GM15510 (cell line): Measurements from ENCODE around the gene DNAAF1.

Source experiments
- POLR2A ChIP-seq: IDR thresholded peaks from 3 replicates; pipeline ENCODE4 v1.6.1; 2011; ENCODE audit warnings: borderline replicate concordance; ENCODE audit not compliant: insufficient read length; ENCODE audit errors: extremely low read depth

The DNAAF1 gene

DNA sequence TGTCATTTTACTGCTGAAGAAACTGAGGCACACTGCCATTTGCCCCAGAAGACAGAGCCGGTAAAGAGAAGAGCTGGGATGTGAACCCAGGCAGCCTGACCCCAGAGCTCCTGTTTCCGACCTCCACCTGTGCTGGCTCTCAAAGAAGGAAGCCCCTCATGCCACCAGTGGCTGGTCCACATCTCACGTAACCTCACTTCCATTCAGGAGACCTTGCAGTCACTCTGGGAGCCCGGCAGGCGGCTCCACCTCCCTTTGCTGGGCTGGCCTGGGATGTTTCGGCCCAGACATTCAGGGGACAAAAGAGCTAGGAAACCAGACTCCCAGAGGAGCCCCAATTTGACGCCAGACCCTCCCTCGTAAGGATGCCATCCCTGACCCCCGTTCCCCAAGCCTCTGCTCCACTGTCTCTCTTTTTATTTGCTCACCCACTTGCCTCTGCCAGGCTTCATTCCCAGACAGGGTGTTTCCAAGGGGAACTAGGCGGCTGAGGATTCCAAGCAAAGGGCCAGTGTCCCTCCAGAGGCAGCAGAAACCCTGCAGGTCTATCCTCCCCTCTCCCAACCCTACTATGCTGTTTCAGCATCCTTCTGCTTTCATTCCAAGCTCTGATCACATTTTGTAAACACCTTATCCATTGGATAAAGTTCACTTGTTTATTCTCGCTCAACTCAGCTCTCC lies 38.9 kb downstream of the DNAAF1 start:
- TF ChIP-seq POLR2A = no peak

DNA sequence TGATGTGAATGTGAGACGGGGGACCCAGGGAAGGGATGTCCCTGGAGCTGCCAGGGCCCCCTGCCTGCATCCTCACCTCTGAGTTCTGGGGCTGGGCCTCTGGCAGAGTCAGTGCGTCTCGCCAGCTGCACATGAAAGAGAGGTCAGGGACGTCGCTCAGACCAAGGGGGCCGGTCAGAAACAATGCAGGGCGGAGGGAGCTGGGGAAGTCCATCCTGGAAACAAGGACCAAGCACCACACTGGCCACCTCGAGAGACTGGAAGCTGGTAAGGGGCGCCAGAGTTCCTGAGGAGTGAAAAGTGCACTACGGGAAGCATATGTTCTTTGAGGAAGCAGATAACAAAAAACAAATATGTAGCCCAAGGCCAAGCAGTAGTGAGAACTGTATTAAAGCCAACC lies 39.7 kb downstream of the DNAAF1 start:
- no peak for TF ChIP-seq POLR2A

GRCh38 chr16:84186685-84187437 lies 41.8 kb downstream of the DNAAF1 start, which contains the start of gene TAF1C:
TAF1C (minus strand) TSS chr16:84187057; CDS start chr16:84184988, 2,069 bp downstream.
- peak; percentile 80 for TF ChIP-seq POLR2A

DNA sequence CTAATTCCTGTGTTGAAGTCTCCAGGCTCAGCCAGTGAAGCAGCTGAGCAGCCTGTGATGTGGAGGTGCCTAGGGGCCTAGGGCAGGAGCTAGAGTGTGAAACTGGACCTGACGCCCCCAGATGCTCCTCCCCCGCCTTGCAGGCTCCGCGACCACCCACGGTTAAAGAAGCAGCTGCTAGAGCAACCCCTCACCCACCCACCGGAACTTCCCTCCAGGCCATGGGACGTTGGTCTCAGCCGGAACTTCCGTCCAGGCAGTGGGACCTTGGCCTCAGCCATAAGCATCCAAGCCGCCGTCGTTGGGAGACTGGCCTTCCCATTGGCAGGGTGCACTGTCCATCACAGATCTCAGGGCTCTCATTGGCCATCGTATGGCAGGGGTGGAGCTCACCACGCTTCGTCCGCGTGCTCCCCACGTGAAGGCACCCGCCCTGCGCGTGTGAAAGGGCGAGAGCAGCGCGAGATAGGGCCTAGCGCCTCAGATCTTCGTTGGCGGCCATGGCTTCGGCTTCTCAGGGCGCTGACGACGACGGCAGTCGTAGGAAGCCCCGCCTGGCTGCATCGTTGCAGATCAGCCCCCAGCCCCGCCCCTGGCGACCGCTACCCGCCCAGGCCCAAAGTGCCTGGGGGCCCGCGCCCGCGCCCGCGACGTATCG lies 45.8 kb downstream of the DNAAF1 start, which contains the start of gene ADAD2:
Gene ADAD2 (plus strand): TSS at position 427 of the 658 bp plus-strand sequence. CDS start 74 bp downstream, at position 501.
- no peak for TF ChIP-seq POLR2A

GRCh38 chr16:84191466-84191865 lies 46.4 kb downstream of the DNAAF1 start:
- TF ChIP-seq POLR2A = no peak

DNA sequence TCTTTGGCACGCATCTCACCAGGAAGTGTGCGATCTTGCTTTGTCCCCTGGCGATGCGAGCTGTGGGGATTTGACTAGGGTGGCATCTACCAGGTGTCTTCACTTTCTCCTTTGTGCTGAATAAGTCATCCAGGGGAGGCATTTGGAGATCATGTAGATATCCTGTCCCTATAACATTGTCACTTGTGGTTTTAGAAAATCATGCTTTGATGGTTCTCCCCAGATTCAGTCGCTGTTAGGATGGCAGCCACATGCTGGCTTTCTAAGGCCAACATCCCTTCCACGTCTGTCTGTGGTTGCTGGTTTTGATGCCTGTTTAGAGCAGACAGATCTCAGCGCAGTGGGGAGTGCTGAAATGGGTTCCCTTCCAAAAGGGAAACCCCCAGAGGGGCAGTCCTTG lies 48.4 kb downstream of the DNAAF1 start:
- TF ChIP-seq POLR2A = no peak

DNA sequence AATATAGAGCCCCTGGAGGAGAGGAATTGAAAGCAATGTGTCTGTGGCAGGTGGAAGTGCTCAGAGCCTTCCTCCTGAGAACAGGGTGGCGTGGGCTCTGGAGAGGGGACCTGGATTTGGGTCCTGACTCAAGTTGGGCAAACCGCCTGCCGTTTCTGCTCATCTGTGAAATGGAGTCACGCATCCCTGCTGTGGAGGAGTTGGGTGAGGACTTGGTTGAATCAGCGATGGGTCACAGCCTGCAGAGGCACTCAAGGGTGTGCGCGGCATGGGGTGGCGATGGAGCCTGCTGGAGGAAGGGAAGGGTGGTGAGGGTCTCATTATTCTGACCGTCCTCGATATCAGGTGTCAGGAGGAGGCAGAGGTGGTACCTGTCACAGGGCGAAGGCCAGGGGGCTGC lies 48.9 kb downstream of the DNAAF1 start:
- TF ChIP-seq POLR2A = no peak

DNA sequence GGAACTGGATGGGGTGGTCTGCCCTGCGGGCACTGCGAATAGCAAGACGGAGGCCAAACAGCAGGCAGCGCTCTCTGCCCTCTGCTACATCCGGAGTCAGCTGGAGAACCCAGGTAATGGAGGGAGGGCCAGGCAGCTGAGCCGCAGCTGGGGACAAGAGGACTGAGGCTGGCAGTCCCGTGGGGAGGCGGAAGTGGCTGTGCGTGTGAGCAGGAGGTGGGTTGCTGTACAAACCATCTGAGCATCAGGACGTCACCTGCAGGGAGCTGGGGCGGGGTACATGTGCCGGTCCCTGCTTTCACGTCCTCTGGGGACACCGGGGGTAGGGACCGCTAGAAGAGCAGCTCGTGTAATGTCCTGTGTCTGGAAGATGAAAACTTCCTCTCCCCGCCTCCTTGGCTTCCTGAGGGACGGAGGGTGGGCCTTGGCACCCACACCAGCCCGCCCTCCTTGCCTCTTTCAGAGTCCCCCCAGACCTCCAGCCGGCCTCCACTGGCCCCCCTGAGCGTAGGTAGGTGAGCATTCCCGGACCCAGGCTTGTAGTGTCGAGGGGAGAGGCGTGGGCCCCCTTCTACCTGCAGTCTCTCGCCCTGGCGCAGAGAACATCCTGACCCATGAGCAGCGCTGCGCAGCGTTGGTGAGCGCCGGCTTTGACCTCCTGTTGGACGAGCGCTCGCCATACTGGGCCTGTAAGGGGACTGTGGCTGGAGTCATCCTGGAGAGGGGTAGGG lies 49.5 kb downstream of the DNAAF1 start:
- no peak for TF ChIP-seq POLR2A

DNA sequence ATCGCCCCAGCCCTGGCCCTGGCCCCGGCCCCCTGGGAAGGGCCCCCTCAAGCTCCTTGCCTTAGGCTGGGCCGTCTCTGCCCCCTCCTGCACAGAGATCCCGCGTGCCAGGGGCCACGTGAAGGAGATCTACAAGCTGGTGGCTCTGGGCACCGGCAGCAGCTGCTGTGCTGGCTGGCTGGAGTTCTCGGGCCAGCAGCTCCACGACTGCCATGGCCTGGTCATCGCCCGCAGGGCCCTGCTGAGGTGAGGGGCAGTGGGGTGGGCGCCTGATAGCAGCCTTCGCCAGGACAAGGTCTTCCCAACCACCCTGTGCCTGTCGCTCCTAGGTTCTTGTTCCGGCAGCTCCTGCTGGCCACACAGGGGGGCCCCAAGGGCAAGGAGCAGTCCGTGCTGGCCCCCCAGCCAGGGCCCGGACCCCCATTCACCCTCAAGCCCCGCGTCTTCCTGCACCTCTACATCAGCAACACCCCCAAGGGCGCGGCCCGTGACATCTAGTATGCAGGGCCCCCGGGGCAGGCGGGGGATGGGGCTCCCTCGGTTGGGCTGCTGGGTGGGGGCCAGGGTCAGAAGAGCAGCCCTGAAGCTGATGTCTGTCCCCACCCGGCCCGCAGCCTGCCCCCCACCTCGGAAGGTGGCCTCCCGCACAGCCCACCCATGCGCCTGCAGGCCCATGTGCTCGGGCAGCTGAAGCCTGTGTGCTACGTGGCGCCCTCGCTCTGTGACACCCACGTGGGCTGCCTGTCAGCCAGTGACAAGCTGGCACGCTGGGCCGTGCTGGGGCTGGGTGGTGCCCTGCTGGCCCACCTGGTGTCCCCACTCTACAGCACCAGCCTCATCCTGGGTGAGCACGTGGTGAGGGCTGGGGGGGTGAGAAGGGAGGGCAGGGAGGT lies 50.3 kb downstream of the DNAAF1 start:
- no peak for TF ChIP-seq POLR2A

DNA sequence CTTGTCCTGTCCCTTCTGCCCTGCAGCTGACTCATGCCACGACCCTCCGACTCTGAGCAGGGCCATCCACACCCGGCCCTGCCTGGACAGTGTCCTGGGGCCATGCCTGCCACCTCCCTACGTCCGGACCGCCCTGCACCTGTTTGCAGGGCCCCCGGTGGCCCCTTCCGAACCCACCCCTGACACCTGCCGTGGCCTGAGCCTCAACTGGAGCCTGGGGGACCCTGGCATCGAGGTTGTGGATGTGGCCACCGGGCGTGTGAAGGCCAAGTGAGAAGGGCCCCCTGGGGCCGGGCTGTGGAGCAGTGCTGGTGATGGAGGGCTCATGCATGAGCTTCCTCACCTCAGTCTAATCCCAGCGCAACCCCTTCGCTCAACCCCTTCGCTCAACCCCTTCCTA lies 51.0 kb downstream of the DNAAF1 start:
- TF ChIP-seq POLR2A = no peak

DNA sequence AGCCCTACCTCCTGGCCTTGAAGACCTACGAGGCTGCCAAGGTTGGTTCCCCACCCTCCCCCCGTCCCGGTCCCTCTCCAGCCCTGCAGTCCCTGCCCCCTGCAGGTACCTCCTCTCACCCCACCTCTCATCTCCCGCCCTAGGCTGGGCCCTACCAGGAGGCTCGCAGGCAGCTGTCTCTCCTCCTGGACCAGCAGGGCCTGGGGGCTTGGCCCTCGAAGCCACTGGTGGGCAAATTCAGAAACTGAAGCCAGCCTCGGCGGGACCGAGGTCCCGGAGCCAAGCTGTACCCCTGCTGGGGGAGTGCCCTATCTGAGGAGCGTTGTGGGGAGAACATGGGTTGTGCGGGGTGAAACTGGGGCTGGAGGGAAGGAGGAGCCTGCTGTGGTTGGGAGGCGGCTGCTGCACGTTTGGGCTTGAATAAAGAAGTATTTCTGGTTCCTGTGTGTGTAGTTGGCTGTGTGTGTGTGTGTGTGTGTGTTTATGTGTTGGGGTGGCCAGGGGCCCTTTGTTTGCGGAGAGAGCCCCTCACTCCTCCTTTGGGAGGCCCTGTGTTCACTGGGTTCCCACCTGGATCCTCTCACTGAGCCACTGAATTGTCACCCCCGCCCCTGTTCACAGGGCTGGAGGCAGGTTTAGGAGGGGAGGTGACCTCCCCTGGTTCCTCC lies 51.8 kb downstream of the DNAAF1 start:
- no peak for TF ChIP-seq POLR2A

DNA sequence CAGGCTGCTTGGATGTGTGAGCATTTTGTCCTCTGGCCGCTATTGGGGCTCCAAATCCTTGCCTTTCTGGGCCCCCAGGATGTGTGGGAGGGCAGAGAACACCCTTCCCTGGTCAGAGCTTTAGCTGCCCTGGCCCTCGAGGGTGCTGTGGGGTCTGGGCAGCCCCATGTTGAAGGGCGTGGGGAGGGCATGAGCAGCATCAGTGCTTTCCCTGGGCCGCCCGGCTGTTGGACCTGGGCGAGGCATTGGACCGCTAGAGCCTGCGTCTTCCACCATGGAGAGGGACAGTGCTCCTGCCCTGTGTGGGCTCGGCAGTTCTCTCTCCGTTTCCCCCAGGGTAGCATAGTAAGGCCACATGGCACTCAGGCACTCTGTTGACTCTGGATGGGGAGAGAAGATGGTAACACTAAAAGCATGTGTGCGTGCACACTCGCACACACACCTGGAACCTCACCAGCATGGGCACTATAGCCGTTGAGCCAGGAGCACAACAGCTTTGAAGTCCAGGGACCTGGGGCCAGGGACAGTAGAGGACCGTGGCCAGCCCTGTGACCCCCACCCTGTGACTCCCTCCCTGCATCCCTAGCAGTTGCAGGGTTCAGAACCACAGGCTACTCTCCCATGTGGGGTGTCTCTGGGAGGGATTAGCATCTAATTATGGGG lies 52.5 kb downstream of the DNAAF1 start:
- TF ChIP-seq POLR2A = no peak

GRCh38 chr16:84198401-84198800 lies 53.3 kb downstream of the DNAAF1 start:
- TF ChIP-seq POLR2A = no peak
